H9 (cell line): ENCODE data around the gene CST3. TPM values are rescaled to one million over a fixed set of nuclear protein-coding genes. Genes with fewer than 3 reads are reported as not detected.

ENCODE experiments used
- DNase-seq: peaks from one replicate; pipeline ENCODE4 v3.0.0-alpha.2; 2017
- H2AFZ ChIP-seq: one replicate; pipeline ENCODE4 v1.6.1; 2013; ENCODE audit warnings: mild to moderate bottlenecking, low read length, control low read depth, moderate library complexity
- H2AK5ac ChIP-seq: 2 replicates; pipeline ENCODE4 v1.6.1; 2013; ENCODE audit warnings: low read length, control low read depth, mixed read lengths; ENCODE audit not compliant: insufficient read length
- H2BK120ac ChIP-seq: one replicate; pipeline ENCODE4 v1.6.1; 2013; ENCODE audit warnings: low read depth, mild to moderate bottlenecking, low read length, control low read depth, inconsistent platforms; ENCODE audit not compliant: poor library complexity, severe bottlenecking
- H2BK12ac ChIP-seq: 2 replicates; pipeline ENCODE4 v1.6.1; 2013; ENCODE audit warnings: low read length, control low read depth, mixed read lengths, low read depth; ENCODE audit not compliant: insufficient read length
- H2BK15ac ChIP-seq: 2 replicates; pipeline ENCODE4 v1.6.1; 2013; ENCODE audit warnings: low read depth, low read length, control low read depth
- H2BK20ac ChIP-seq: one replicate; pipeline ENCODE4 v1.6.1; 2013; ENCODE audit warnings: low read depth, mild to moderate bottlenecking, low read length, control low read depth, inconsistent platforms; ENCODE audit not compliant: poor library complexity, severe bottlenecking
- H2BK5ac ChIP-seq: 2 replicates; pipeline ENCODE4 v1.6.1; 2013; ENCODE audit warnings: low read length, control low read depth, mixed read lengths; ENCODE audit not compliant: insufficient read length
- H3K14ac ChIP-seq: 2 replicates; pipeline ENCODE4 v1.6.1; 2013; ENCODE audit warnings: low read length, control low read depth; ENCODE audit not compliant: insufficient read depth
- H3K18ac ChIP-seq: 2 replicates; pipeline ENCODE4 v1.6.1; 2013; ENCODE audit warnings: low read depth, mild to moderate bottlenecking, mixed read lengths, low read length, control low read depth; ENCODE audit not compliant: insufficient read length
- H3K23ac ChIP-seq: 2 replicates; pipeline ENCODE4 v1.6.1; 2013; ENCODE audit warnings: low read length, control low read depth, mixed read lengths, low read depth; ENCODE audit not compliant: insufficient read length
- H3K23me2 ChIP-seq: 2 replicates; pipeline ENCODE4 v1.6.1; 2013; ENCODE audit warnings: low read depth, mild to moderate bottlenecking, mixed read lengths, low read length, control low read depth; ENCODE audit not compliant: insufficient read length, poor library complexity, severe bottlenecking
- H3K27ac ChIP-seq: 2 replicates; pipeline ENCODE4 v1.5.1; 2013; ENCODE audit warnings: low read length, control low read depth, mixed read lengths, low read depth; ENCODE audit not compliant: insufficient read length
- H3K27me3 ChIP-seq: 2 replicates; pipeline ENCODE4 v1.6.1; 2013; ENCODE audit warnings: low read length, control low read depth, inconsistent platforms; ENCODE audit not compliant: insufficient read depth
- H3K4ac ChIP-seq: 2 replicates; pipeline ENCODE4 v1.6.1; 2013; ENCODE audit warnings: low read depth, mild to moderate bottlenecking, control low read depth, inconsistent platforms, low read length, moderate library complexity
- H3K4me1 ChIP-seq: 2 replicates; pipeline ENCODE4 v1.6.1; 2013; ENCODE audit warnings: low read length, control low read depth, inconsistent platforms; ENCODE audit not compliant: insufficient read depth
- H3K4me2 ChIP-seq: 2 replicates; pipeline ENCODE4 v1.6.1; 2013; ENCODE audit warnings: low read length, control low read depth, mixed read lengths; ENCODE audit not compliant: insufficient read length, insufficient read depth
- H3K56ac ChIP-seq: 2 replicates; pipeline ENCODE4 v1.6.1; 2013; ENCODE audit warnings: low read depth, mild to moderate bottlenecking, mixed read lengths, low read length, control low read depth; ENCODE audit not compliant: insufficient read length
- H3K79me1 ChIP-seq: 2 replicates; pipeline ENCODE4 v1.6.1; 2013; ENCODE audit warnings: low read depth, mild to moderate bottlenecking, moderate library complexity, low read length, control low read depth, inconsistent platforms; ENCODE audit not compliant: insufficient read depth, poor library complexity, severe bottlenecking
- H3K79me2 ChIP-seq: 2 replicates; pipeline ENCODE4 v1.6.1; 2013; ENCODE audit warnings: low read length, control low read depth, inconsistent platforms; ENCODE audit not compliant: insufficient read depth
- H3K9ac ChIP-seq: 2 replicates; pipeline ENCODE4 v1.6.1; 2013; ENCODE audit warnings: low read length, control low read depth, mixed read lengths; ENCODE audit not compliant: insufficient read length; ENCODE audit errors: extremely low read depth
- H3K9me3 ChIP-seq: one replicate; pipeline ENCODE4 v1.6.1; 2013; ENCODE audit warnings: low read depth, low read length, inconsistent platforms; ENCODE audit not compliant: control insufficient read depth
- H3T11ph ChIP-seq: one replicate; pipeline ENCODE4 v1.6.1; 2013; ENCODE audit warnings: mild to moderate bottlenecking, low read length, control low read depth, inconsistent platforms
- H4K20me1 ChIP-seq: one replicate; pipeline ENCODE4 v1.6.1; 2013; ENCODE audit not compliant: control insufficient read depth, insufficient read length, insufficient read depth
- H4K5ac ChIP-seq: 2 replicates; pipeline ENCODE4 v1.6.1; 2013; ENCODE audit warnings: low read depth, mild to moderate bottlenecking, mixed read lengths, low read length, control low read depth; ENCODE audit not compliant: insufficient read length
- H4K8ac ChIP-seq: replicated peaks from 2 replicates; pipeline ENCODE4 v1.6.1; 2013; ENCODE audit warnings: low read length, control low read depth, mixed read lengths, low read depth; ENCODE audit not compliant: insufficient read length
- H4K91ac ChIP-seq: 2 replicates; pipeline ENCODE4 v1.6.1; 2013; ENCODE audit warnings: low read depth, mild to moderate bottlenecking, moderate library complexity, mixed read lengths, low read length, control low read depth; ENCODE audit not compliant: insufficient read length
- H3K27ac Mint-ChIP-seq, 3 experiments: 2 replicates in 2 of 3; 3 replicates in 1 of 3; pipeline ENCODE4 v1.8.0; 2020 to 2021; ENCODE audit warnings: mixed read lengths in 3 of 3, mild to moderate bottlenecking in 1 of 3, moderate library complexity in 1 of 3
- H3K27me3 Mint-ChIP-seq: 2 replicates; pipeline ENCODE4 v1.8.0; 2021; ENCODE audit warnings: low read depth, mild to moderate bottlenecking, moderate library complexity, mixed read lengths
- H3K36me3 Mint-ChIP-seq, 3 experiments: 2 replicates in 2 of 3; 3 replicates in 1 of 3; pipeline ENCODE4 v1.8.0; 2020 to 2021; ENCODE audit warnings: low read depth in 3 of 3, mixed read lengths in 3 of 3; ENCODE audit not compliant: insufficient read depth in 1 of 3
- H3K4me1 Mint-ChIP-seq, 2 experiments: 2 replicates each; pipeline ENCODE4 v1.8.0; 2020; ENCODE audit warnings: mixed read lengths in 2 of 2
- H3K4me3 Mint-ChIP-seq, 2 experiments: 2 replicates in 1 of 2; 3 replicates in 1 of 2; pipeline ENCODE4 v1.8.0; 2020 to 2021; ENCODE audit warnings: mild to moderate bottlenecking in 2 of 2, mixed read lengths in 2 of 2, moderate library complexity in 1 of 2
- H3K9me3 Mint-ChIP-seq, 2 experiments: 2 replicates in 1 of 2; 3 replicates in 1 of 2; pipeline ENCODE4 v1.8.0; 2020; ENCODE audit warnings: mild to moderate bottlenecking in 2 of 2, mixed read lengths in 2 of 2, moderate library complexity in 1 of 2
- CTCF ChIP-seq: fragments of 200-600 bp; sonication (generic); conservative IDR thresholded peaks from 3 replicates; pipeline ENCODE4 v1.8.0; 2021; ENCODE audit warnings: antibody characterized with exemption, mild to moderate bottlenecking
- WGBS: extraction: QIAGEN DNeasy Blood & Tissue Kit; methylation state at CpG from one replicate; pipeline ENCODE4 v1.1.7; 2013; ENCODE audit warnings: missing lambda C conversion rate, low lambda C conversion rate, mixed read lengths; ENCODE audit not compliant: insufficient read length; ENCODE audit errors: extremely low coverage; 5-methylcytosine and 5-hydroxymethylcytosine counted together
- total RNA-seq: library from RNA; stranded (reverse); gene quantifications from 2 replicates; pipeline ENCODE4 v1.2.1, GENCODE V29; 2021

CST3 gene
- total RNA-seq, 1 experiment from 2014 or later: 77.2 TPM

GRCh38 chr20:23607497-23608245, 30.1 kb downstream of the CST3 start:
- no peak overlapping the region for H2BK5ac ChIP-seq
- no CpG with 5 or more reads among the region's 14 CpGs for WGBS
- no peak overlapping the region for H3K27ac ChIP-seq
- H3K56ac ChIP-seq: no peak overlapping the region
- Mint-ChIP-seq H3K27me3 (peaks cover 18% of the 10 kb centered on the region), H3K9me3 (no peaks in the 10 kb centered on the region), H3K27ac (no peak overlapping the region), H3K4me1 (peaks cover 21 to 24% of the 10 kb centered on the region in 2 experiments), H3K4me3 (no peak overlapping the region), H3K36me3 (no peaks in the 10 kb centered on the region; a peak in 2 of 7 replicates)
- no peak for TF ChIP-seq CTCF
- H4K5ac ChIP-seq: no peak overlapping the region
- no peaks in the 10 kb centered on the region for H3K79me2 ChIP-seq
- no peaks in the 10 kb centered on the region for H4K20me1 ChIP-seq
- no peaks in the 10 kb centered on the region for H3K9me3 ChIP-seq
- no peak overlapping the region for H2BK15ac ChIP-seq
- no peak overlapping the region for H2AK5ac ChIP-seq
- no peak overlapping the region for H2BK120ac ChIP-seq
- no peak overlapping the region for H4K91ac ChIP-seq
- H3K4ac ChIP-seq: no peak overlapping the region
- no peak overlapping the region for H3K4me2 ChIP-seq
- no peak overlapping the region for H3K14ac ChIP-seq
- no peak overlapping the region for H2AFZ ChIP-seq
- H4K8ac ChIP-seq: no peak overlapping the region
- DNase-seq: no peak
- H3K23me2 ChIP-seq: no peaks in the 10 kb centered on the region
- H2BK12ac ChIP-seq: no peak overlapping the region
- no peak overlapping the region for H3K23ac ChIP-seq
- H3K9ac ChIP-seq: no peak overlapping the region
- no peaks in the 10 kb centered on the region for H3K79me1 ChIP-seq
- no peak overlapping the region for H3T11ph ChIP-seq
- no peak overlapping the region for H2BK20ac ChIP-seq
- no peak overlapping the region for H3K18ac ChIP-seq
- peaks cover 4% of the 10 kb centered on the region for H3K4me1 ChIP-seq
- no peaks in the 10 kb centered on the region for H3K27me3 ChIP-seq
